Stimulated activated CD8-positive, alpha-beta memory T cell treated with anti-CD3 and anti-CD28 coated beads, Interleukin-4, amount 100 ng/mL, for 24 hours (primary cell): ENCODE results near the gene LGR4.
"Not testable (repeated sequence)": the region's sequence is repeated elsewhere in the genome, so short reads cannot be mapped to it uniquely, and the experiment has no call there.

Experiments used
- DNase-seq: peaks from one replicate; pipeline ENCODE4 v3.0.0-alpha.2; 2020; ENCODE audit warnings: low read depth

Gene LGR4

DNA sequence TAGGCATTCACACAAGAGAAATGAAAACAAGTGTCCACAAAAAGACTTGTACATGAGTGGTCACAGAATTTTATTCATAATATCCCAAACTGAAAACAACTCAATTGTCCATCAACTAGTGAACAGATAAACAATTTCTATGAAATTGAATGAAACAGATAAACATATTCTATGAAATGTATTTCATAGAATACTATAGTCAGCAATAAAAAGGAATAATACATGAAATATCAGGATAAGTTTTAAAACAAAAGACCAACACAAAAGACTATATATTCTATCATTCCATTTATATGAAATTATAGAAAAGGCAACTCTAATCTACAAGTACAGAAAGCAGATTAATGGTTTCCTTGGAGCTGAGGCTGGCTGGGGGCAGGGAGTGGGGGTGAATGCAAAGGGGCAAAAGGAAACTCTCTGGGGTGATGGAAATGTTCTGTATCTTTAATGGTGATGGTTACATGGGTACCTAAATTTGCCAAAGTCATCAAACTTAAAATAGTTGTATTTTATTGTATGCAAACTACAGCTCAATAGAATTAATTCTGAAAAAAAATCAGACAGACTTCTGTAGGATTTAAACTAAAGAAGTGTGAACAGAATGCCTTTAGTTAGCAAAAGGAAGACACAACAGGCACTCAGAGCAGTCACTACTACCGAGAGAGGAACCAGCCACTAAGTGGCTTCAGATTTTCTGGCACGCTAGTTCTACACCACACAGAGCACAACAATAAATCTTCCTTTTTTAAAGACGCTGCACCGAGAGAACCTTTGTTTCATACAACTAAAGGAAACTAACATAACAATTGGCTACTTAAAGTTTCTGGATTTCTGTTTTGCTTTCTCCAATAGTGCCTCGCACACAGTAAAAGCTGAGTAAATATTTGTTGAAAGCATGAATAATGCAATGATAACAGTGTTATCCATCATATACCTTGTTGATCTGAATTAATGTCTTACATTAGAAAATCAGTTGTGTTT is 124.9 kb downstream of the LGR4 start:
- DNase-seq = no peak

DNA sequence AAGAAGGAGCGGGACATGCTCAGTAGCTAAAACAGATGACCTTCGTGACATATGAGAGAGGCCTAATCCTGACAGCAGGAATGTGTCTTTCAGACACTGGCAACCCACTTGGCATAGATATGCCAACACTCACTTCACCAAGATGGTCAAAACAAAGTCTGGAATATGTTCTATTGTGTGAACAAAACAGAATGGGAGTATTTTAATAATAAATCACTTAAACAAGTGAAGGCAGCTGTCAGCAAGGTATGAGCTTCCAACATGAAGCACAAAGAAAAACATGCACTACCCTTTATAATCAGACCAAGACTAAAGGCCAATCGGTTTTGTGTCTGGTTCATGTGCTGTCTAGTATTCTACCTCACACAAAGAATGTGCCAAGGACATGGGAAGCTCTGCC is 132.6 kb downstream of the LGR4 start:
- no peak for DNase-seq

DNA sequence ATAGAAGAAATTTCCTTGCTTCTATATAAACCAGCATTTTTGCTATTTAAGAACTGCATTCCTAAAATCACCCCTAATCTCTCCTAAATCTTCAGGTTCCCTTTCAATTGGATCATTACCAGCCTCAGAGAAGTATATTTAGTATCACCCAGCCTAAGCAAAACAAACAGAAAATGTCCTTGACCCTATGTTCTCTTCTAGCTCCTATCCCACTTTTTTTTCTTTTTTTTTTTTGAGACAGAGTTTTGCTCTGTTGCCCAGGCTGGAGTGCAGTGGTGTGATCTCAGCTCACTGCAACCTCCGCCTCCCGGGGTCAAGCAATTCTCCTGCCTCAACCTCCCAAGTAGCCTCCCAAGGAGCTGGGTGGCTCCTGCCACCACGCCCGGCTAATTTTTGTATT is 137.8 kb downstream of the LGR4 start:
- DNase-seq = not testable (repeated sequence)

DNA sequence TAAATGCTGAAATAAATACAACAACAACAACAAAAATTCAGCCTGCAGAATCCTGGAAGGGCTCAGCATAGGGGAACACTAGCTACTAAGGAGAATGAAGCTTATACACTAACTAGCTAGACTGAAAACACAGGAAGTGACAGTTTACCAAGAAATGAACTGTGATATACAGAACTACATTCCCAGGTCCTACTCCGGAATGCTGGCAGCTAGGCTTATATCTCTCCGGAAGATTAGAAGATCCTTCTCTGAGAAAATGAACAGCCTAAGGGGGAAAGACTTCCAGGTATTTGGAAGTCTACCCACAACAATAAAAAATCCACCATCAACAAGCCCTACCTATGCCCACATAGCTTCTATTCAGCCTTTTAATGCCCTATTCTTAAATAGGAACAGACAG is 140.6 kb downstream of the LGR4 start:
- DNase-seq = no peak

- no peak for DNase-seq
Measured at GRCh38 chr11:27330633-27331270, 141.8 kb downstream of the LGR4 start.

GRCh38 chr11:27329867-27330632 is 142.5 kb downstream of the LGR4 start:
- DNase-seq = no peak

DNA sequence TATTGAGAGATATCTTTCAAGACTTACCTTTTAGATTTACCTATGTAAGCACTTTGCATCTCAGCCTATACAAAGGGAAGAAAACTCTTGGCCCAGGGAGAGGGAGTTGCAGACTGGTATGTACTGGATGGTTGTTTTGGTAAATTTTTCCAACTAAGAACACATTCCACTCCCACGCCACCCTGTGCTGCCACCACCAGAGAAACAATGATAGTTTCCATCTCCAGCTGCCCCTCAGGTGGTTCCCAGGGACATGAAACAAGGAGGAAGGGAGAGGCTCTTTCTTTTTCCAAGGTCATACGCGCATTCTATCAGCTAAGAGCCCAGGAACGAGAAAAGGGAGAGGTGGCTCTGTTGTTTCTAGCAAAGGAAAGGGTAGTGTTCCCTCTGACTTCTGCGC is 144.0 kb downstream of the LGR4 start:
- no peak for DNase-seq

GRCh38 chr11:27327064-27327463 is 145.5 kb downstream of the LGR4 start:
- DNase-seq = not testable (repeated sequence)

GRCh38 chr11:27322196-27322595 is 150.4 kb downstream of the LGR4 start:
- DNase-seq = not testable (repeated sequence)

DNA sequence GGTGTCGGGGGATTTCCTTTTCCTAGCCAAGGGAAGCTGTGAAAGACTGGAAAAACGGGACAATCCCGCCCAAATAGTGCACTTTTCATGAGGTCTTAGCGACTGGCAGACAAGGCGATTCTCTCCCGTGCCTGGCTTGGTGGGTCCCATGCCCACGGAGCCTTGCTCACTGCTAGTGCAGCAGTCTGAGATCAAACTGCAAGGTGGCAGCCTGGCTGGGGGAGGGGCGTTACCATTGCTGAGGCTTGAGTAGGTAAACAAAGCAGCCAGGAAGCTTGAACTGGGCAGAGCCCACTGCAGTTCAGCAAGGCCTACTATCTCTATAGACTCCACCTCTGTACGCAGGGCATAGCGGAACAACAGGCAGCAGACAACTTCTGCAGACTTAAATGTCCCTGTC is 151.2 kb downstream of the LGR4 start:
- not testable (repeated sequence) for DNase-seq

GRCh38 chr11:27319072-27319471 is 153.5 kb downstream of the LGR4 start:
- DNase-seq = no peak

DNA sequence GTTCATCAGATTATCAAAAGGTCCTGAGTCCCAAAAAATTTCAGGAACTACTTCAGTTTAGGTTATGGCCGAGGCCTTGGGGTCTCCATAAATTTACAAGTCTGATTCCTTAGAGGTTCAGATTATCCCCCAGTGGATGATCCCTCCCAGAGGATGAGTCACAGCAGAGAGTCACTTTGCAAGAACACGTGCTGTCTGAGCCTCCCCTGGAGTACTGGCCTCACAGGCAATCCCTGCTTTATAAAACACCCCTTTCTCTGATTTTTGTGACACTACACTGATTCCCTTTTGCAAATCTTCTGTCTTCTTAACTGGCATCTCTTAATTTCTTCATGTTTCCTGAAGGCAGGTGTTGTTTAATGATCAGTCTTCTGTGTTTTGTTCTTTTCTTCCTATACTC is 154.8 kb downstream of the LGR4 start:
- DNase-seq = no peak
